Fibroblast of lung (primary cell): ENCODE measurements around the gene RALGDS.

Source experiments
- EZH2 ChIP-seq: IDR thresholded peaks from 2 replicates; pipeline ENCODE4 v1.5.1; 2012; ENCODE audit warnings: low read length, control low read depth, mild to moderate bottlenecking; ENCODE audit errors: missing control alignments
- TF ChIP-seq, protein P1 (sequence below), 2 donors: IDR thresholded peaks in 1 of 2; conservative IDR thresholded peaks in 1 of 2; 1 replicate in 1 of 2; 2 replicates in 1 of 2; pipeline ENCODE4 v1.5.1; 2011 to 2012; ENCODE audit warnings: low read length in 2 of 2, control low read depth in 1 of 2, inconsistent platforms in 1 of 2, low read depth in 1 of 2, mild to moderate bottlenecking in 1 of 2

DNA sequence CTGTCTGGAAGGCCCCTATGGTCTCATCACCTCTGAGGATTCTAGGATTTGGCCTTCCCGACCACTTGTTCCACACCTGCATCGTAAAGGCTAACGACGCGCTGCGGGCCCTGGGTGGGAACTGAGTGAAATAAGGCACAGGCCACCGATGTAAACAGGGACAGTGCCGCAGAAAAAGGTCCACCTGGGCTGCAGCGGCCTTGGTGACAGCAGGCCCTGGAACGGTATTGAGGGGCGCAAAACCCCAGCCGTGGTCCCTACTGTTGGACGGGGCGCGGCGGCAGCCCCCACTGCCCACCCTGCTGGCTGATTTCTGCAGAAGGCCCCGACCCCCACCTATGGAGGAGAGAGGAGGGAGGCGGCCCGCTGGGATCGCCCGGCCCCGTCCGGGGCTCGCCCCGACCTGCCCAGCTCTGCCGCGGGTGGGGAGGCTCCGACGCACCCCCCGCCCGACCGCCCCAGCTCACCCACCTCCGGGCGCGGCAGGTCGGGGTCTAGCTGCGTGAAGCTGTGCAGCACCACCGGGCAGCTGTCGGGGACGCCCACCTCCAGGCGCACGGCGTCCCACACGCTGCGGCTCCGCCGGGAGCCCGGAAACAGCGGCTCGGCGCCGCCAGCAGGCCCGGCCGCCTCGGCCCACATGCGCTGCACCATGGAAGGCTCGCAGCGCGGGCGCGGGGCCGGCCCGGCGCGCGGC is 391 bp downstream of the RALGDS start:
- TF ChIP-seq, protein P1, sequence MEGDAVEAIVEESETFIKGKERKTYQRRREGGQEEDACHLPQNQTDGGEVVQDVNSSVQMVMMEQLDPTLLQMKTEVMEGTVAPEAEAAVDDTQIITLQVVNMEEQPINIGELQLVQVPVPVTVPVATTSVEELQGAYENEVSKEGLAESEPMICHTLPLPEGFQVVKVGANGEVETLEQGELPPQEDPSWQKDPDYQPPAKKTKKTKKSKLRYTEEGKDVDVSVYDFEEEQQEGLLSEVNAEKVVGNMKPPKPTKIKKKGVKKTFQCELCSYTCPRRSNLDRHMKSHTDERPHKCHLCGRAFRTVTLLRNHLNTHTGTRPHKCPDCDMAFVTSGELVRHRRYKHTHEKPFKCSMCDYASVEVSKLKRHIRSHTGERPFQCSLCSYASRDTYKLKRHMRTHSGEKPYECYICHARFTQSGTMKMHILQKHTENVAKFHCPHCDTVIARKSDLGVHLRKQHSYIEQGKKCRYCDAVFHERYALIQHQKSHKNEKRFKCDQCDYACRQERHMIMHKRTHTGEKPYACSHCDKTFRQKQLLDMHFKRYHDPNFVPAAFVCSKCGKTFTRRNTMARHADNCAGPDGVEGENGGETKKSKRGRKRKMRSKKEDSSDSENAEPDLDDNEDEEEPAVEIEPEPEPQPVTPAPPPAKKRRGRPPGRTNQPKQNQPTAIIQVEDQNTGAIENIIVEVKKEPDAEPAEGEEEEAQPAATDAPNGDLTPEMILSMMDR (conservative IDR thresholded peaks at IDR 0.05 in 1 of 2, IDR thresholded peaks at IDR 0.05 in 1 of 2; ENCODE audit: low read depth in 1 of 2, low read length in 2 of 2) = no peak
- no peak for TF ChIP-seq EZH2
